GM21381 (cell line): ENCODE results near the gene EHMT2.
"Not testable (repeated sequence)": the region's sequence is repeated elsewhere in the genome, so short reads cannot be mapped to it uniquely, and the experiment has no call there.

Experiments used
- ATAC-seq: cut with Tn5 transposase; IDR thresholded peaks from one replicate; pipeline ENCODE4 v1.9.1; 2021; ENCODE audit warnings: mild to moderate bottlenecking, moderate library complexity; ENCODE audit not compliant: unreplicated experiment

EHMT2 gene

DNA sequence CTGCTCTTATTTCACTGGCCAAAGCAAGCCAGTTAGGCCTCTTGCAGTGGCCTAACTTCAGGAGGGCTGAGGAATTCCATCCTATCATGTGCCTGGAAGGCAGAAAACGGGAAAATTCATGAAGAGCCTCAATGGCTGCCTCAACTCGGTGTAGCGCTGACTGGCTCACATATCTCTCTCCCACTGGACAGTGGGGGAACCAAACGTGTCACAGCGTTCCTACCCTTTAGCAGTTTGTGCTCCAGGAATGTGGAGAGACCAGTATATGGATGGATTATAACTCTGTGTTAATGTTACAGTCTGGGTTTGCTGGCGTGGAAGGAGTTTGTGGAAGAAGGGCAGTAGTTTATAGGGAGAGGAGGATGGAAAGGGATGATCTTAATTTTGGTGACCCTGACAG, 18.3 kb upstream of the EHMT2 start:
- no peak for ATAC-seq

DNA sequence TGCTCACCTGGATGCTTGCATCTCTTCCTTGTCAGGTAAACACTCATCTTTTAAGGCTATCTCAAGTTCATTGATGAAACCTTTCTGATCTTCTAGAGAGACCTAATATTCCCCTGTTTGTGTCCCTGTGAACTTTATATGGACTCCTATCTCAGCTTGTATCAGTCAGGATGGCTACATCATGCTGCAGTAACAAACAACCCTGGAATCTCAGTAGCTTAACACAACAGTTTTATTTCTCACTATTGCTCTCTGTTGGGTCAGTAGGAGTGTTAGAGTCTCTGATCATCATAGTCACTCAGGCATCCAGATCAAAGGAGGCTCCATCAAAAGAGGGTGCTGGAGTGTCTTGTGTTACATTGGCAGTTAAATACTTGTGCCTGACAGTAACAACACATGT, 17.9 kb upstream of the EHMT2 start:
- ATAC-seq = no peak

DNA sequence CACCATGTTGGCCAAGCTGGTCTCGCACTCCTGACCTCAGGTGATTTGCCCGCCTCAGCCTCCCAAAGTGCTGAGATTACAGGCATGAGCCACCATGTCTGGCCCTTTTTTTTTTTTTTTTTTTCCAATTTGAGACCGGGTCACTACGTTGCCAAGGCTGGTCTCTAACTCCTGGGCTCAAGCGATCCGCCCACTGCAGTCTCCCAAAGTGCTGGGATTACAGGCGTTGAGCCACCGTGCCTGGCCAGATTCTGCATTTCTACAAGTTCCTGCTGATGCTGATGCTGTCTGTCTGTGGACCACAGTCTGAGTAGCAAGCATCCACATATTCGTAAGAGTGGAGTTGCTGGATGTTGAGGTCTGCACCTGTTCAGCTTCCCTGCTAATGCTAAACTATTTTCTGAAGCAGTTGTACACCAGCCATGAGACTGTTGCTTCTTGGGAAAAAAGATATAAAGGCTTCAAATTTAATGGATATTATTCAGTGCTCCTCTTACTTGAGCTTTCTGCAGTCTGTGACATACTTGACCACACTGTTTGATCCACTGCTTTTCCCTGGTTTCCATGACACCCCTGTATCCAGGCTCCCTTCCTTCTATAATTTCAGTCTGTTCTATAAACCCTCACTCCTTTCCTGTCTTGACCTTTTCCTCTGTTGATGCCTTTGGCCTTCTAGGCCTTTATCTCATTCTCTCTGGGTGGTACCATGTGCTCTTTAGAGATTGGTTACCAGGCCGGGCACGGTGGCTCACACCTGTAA, 14.5 kb upstream of the EHMT2 start:
- no peak for ATAC-seq

DNA sequence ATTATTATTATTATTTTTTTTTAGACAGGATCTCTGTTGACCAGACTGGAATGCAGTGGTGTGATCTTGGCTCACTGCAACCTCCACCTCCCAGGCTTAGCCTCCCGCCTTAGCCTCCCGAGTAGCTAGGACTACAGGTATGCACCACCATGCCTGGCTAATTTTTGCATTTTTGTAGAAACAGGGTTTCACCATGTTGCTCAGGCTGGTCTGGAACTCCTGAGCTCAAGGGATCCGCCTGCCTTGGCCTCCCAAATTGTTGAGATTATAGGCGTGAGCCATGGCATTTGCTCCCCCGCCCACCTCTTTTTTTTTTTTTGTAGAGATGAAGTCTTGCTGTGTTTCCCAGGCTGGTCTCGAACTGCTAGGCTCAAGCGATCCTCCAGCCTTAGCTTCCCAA, 11.8 kb upstream of the EHMT2 start:
- not testable (repeated sequence) for ATAC-seq

DNA sequence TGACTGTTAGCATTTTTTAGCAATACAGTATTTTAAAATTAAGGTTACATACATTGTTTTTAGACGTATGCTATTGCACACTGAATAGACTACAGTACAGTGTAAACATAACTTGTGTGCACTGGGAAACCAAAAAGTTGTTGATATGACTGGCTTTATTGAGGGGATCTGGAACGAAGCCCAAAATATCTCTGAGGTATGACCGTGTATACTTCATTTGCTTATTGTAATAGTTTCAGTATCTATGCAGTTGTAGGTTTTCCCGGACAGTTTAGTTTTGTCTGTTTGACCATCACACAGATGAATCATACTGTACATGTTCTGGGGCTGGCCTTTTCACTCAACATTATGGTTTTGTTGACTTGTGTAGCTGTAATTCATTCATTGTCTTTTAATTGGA, 11.3 kb upstream of the EHMT2 start:
- ATAC-seq = peak; percentile 81

DNA sequence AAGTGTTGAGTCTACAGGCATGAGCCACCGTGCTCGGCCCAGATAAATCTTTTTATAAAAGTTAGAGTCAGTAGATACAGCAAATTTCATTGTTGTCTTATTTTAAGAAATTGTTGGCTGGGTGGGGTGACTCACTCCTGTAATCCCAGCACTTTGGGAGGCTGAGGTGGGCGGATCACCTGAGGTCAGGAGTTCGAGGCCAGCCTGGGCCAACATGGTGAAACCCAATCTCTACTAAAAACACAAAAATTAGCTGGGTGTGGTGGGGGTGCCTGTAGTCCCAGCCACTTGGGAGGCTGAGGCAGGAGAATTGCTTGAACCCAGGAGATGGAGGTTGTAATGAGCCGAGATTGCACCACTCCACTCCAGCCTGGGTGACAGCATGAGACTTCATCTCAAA, 10.8 kb upstream of the EHMT2 start:
- not testable (repeated sequence) for ATAC-seq

DNA sequence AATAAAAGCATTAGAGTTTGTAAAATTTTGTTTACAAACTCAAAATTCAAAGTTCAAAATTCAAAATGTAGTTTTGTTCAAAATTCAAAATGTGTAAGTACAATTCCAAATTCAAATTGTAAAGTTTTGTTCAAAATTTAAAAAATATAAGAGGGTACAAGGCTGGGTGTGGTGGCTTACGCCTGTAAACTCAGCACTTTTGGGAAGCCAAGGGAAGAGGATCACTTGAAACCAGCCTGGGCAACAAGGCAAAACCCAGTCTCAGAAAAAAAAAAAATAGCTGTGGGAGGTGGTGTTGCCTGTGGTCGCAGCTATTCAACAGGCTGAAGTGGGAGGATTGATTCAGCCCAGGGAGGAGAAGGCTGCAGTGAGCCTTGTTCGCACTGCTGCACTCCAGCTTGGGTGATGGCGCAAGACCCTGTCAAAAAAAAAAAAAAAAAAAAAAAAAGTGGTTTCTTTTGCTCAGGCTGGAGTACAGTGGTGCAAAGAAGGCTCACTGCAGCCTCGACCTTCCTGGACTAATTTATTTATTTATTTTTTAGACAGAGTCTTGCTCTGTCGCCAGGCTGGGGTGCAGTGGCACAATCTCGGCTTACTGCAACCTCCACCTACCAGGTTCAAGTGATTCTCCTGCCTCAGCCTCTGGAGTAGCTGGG, 9.8 kb upstream of the EHMT2 start:
- no peak for ATAC-seq

DNA sequence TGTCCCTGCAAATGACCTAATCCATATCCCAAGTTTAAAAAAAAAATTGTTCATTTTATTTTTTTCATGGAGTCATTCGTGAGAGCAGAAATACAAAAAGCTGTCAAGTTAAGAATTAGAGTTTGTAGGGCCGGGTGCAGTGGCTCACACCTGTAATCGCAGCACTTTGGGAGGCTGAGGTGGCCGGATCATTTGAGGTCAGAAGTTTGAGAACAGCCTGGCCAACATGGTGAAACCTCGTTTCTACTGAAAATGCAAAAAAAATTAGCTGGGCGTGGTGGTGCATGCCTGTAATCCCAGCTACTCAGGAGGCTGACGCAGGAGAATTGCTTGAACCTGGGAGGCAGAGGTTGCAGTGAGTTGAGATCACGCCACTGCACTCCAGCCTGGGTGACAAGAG, 9.2 kb upstream of the EHMT2 start:
- not testable (repeated sequence) for ATAC-seq

DNA sequence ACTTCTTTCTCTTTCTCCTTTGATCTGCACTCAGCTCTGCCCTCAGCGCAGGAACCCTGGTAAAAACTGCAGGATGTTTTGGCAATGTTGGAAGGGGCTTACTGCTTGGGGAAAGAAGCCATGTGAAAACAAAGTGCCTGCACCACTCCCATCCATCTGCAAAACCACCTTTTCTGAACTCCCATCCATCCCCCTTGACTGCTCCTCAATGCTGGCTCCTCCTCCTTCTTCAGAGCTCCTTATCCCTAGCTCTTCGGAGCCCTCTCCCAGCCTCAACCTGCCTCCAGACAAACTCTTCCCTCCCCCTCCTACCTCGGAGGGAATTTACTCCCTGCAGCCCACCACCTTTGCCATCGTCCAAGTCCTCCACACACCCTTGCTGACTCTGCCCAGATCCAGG, 8.6 kb upstream of the EHMT2 start:
- no peak for ATAC-seq

DNA sequence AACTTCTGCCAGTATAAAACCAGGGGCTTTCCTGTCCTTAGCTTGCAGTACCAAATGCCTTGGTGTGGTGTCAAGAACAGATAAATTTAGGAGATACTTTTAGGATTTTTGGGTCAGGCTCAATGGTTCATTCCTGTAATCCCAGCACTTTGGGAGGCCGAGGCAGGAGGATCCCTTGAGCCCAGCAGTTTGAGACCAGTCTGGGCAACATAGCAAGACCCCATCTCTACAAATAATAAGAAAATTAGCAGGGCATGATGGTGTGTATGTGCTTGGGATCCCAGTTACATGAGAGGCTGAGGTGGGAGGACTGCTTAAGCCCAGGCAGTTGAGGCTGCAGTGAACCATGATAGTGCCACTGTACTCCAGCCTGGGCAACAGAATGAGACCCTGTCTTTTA, 7.5 kb upstream of the EHMT2 start:
- ATAC-seq = no peak

DNA sequence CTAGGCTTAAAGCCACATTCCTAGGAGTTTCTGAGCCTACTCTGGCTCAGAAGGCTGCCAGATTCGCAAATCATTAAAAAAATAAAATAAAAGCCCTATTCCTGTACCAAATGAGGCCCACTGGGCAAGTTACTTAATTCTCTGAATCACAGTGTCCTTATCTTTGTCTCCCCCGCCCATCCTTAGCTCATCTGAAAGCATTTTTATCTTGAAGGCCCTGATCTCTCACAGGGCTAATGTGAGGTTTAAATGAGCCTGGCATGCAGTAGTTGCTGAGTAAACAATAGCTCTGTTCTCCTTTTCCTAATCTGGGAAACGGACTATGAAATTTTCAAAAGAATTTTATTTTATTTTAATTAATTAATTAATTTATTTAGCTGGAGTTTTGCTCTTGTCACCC, 6.5 kb upstream of the EHMT2 start:
- ATAC-seq = no peak

DNA sequence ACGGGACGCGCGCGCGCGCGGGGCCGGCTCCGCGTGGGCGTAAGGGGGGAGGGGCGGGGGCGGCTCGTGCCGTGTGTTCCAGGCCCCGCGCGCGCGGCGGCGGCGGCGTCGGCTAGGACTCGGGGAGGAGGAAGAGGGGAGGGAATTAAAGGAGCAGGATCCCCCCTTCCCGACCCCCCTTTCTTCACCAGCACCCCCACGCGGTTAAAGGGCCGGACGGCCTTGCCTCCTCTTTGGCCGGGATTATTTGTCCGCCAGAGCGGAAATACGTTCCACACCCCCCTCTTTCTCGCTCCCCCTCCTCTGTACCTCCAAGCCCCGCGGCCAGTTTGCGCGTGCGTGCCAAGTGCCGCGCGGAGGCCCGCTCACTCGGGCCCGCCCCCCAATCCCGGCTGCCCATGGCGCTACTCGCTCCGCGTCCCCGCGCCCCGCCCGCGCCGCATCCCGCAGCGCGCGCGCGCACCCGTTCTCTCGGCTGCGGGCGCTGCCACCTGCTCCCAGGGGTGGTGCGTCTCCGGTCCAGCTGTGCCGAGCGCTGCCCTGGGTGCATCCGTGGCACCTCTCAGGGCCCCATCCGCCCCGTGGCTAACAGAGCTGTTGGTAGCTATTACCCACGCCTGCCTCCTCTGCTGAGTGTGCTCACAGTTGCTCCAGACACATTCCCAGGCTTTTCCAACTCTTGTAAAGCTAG, 4.6 kb upstream of the EHMT2 start, which contains the start of gene ZBTB12:
ZBTB12 (minus strand) TSS at position 134 of the 691 bp plus-strand sequence. CDS start 781 bp downstream, outside the sequence.
- ATAC-seq = peak; percentile 54

DNA sequence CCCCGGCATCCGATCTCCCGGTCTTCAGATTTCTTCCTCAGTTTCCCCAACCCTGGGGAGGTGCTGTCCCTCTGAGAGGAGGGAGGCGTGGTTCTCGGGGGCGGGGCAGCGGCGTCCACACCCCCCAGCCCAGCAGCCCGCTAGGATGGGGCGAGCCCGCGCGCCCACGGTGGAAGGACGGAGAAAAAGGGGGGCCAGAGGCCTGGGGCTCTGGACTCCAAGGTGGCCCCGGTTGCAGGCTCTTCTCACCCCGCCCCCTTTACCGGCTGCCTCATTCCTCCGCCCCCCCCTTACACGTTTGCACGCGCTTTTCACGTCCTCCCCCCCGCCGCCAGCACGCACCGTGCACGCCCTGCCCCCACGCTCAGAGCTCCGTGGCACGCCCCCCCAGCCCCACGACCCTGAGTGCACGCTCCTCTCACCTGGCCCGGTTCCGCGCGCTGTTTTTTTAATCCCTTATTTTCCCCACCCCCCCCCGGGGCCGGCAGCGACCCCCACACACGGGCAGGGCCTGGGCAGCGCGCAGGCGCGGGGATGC, 4.0 kb upstream of the EHMT2 start:
- no peak for ATAC-seq

DNA sequence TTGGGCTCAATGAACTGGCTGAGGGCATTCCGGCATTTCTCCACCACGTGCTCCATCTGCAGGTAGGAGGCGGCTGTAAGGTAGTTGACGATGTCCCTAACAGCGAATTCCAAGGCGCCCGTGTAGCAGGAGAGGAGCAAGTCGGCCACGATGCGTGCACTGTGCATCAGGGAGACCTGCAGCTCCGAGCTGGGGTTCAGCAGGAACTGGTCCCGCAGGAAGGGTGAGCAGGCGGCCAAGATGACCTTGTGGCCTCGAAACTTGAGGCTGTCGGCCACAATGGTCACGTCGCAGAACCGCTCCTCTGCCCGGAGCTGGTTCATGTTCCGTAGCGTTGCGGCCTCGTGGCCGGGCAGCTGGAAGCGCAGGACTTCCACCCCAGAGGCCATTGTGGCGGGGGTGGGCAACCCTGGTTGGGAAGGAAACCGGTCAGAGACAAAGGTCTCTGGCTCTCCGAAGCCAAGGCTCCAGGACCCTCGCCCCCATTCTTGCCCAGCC, 3.5 kb upstream of the EHMT2 start:
- ATAC-seq = no peak

DNA sequence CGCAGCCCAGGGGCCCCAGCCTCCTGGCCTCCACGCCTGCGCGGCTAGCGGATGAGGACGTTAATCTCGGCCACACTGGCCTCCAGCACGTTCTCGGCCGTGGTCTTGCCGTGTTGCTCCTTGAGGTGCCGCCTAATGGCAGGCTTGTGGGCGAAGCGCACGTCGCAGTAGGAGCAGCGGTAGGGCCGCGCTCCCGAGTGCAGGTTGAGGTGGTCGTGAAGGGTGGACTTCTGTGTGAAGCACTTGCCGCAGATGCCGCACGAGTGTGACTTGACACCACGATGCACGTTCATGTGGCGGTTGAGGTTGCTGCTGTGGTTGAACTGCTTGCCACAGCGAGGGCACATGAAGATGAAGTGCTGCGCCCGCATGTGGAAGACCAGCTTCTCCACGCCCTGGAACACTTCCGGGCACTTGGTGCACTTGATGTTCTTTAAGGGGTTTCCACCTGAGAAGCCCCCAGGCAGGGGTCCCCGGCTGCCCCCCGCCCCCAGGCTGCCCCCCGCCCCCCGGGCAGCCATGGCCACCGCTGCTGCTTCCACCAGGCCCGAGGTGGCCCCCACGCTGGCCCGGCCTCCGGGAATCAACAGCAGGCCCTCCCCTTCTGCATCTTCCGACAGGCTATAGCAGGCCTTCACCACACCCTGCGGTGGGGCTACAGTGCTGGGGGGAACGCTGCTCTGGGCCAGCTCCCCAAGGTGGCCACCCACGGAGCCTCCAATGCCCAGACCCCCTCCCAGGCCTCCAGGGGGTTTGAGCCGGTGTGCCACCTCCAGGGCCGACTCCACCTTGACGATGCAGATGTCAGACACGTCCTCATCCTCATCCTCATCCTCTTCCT, 2.6 kb upstream of the EHMT2 start:
- ATAC-seq = no peak

DNA sequence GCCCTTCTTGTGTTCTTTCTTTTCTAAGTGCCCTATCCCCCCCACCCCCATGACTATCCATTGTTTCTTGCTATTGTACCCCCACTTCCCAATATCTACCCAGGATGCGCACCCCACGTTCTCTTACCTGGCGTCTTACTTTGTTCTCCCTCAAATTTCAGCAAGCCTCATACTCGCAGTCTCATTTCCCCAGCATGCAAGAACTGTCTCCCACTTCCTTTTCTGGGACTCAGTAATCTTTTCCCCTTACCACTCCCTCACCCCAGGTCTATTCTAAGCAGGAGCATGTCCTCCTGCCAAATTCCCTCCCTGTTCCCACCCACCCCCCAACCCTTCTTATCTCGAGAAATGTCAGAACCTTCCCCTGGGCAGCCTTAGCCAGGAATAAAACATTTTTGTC, 1.7 kb upstream of the EHMT2 start:
- ATAC-seq = no peak

DNA sequence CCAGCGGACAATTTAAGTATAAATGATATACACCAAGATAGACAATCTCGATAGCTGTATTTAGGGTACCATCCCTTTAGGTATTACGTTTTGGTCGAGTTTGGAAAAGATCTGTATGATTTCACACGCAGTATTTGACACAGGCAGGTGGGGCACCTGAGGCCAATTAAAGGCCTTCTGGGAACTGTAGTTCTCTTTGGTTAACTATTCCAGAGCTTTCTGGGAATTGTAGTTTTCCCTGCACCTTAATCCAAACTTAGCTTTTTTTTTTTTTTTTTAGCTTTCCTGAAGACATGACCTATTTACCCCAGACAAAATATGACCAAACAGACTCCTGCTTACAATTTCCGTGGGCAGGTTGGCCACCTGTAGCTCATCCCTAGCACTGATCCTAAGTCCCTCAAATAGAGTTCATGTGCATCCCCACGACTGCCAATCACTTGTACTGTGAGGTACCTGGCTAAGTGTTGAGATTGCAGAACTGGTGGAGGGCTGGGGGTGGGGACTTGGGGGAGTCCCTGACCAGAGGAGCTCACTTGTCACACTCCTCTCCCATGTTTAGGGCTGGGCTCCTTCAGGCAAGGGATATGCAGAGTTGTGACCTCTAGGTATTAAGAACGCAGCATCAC, 999 bp upstream of the EHMT2 start:
- ATAC-seq = no peak

DNA sequence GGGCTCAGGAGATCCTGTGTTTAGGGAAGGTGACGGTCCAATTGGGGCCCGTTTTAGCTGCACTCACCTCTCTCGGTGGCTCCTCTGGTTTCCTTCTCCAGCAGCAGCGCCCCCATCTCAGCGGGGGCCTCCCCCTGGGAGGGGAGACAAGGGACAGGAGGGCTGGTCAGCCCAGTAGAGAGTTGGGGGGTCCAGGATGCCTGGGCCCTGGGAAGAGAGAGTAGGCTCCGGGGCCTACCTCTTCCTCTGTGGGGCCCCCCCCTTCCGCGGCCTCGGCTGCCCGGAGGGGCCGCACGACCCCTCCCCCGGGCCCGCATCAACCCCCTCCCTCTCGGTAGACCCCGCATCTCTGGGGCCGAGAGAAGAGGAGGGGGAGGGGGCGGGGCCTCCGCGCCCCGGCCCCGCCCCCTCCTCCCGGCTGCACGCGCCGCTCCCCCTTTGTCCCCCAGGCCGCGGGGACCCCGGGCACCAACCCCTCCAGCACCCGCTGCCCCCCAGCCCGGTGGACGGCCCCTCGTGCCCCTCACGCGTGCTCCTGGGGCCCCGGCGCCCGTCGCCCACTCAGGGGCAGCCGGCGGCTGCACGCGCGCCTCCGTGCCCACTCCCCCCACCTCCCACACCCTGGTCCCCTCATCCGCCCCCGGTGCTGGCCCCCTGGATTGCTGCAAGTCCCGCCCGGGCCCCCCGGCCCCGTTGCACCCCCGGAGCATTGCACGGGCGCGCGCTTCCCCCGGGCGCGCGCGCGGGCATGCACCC, 464 bp downstream of the EHMT2 start:
- ATAC-seq = no peak

DNA sequence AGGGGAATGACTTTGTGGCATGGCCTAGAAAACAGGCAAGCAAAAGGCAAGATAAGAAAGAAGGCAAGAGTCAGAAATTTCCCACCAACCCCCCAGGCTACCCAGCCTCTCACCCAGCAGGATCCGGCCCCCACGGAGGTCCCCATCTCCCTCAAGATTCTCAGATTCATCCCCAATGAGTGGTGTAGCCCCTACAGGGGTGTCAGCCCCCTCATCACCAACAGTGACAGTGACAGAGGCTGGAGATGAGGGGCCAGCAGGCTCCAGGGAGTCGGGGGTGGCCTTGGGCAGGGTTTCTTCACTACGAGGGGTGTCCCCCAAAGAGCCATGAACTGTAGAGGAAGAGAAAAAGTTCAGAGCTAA, 1.0 kb downstream of the EHMT2 start:
- no peak for ATAC-seq

DNA sequence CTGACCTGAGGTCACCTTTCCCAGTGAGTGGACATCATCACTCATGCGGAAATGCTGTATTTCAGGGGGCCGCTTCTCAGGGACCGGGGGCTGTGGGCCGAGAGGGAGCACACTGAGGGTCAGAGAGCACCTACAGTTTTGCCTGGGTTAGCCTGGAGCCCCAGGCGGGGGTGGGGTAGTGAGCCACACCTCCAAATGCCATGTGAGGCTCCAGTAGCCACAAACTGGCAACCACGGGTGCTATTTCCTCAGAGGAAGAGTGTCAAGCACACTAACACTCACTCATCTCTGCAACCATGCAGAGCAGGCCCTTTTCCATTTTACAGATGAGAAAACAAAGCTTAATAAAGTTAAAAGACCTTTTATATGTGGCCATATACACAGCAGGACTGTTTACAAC, 4.7 kb downstream of the EHMT2 start:
- ATAC-seq = no peak
